HG03095 (cell line): ENCODE measurements around the gene TAS2R46.
"Not testable (repeated sequence)": the region's sequence is repeated elsewhere in the genome, so short reads cannot be mapped to it uniquely, and the experiment has no call there.

Experiments used
- ATAC-seq: cut with Tn5 transposase; IDR thresholded peaks from one replicate; pipeline ENCODE4 v1.9.1; 2021; ENCODE audit warnings: moderate library complexity; ENCODE audit not compliant: unreplicated experiment

TAS2R46 gene

GRCh38 chr12:11039171-11039570, 22.9 kb downstream of the TAS2R46 start:
- ATAC-seq, result no peak

- not testable (repeated sequence) for ATAC-seq
Observed at GRCh38 chr12:11033959-11034358, 28.1 kb downstream of the TAS2R46 start.

- no peak for ATAC-seq
Observed at GRCh38 chr12:11031307-11031706, 30.8 kb downstream of the TAS2R46 start, which contains the start of gene TAS2R31. TAS2R31 (minus strand) TSS chr12:11031407; CDS start chr12:11031335, 72 bp downstream.

GRCh38 chr12:11026118-11026517, 36.0 kb downstream of the TAS2R46 start:
- ATAC-seq, result no peak

- no peak for ATAC-seq
Observed at GRCh38 chr12:11023387-11023786, 38.7 kb downstream of the TAS2R46 start.

GRCh38 chr12:11022520-11022919, 39.6 kb downstream of the TAS2R46 start, which contains the start of gene TAS2R19:
TAS2R19 (minus strand) TSS chr12:11022620; CDS start chr12:11022571, 49 bp downstream.
- ATAC-seq, result no peak

- ATAC-seq, result no peak
Observed at GRCh38 chr12:11016937-11017336, 45.2 kb downstream of the TAS2R46 start.

GRCh38 chr12:11015775-11016430, 46.2 kb downstream of the TAS2R46 start:
- no peak for ATAC-seq

- no peak for ATAC-seq
Observed at GRCh38 chr12:11014234-11014633, 47.9 kb downstream of the TAS2R46 start.
